KMS-11 (cell line): Measurements from ENCODE around the gene MILR1.

Experiments used
- H2AFZ ChIP-seq: fragments of 200-600 bp; sonication (generic); 2 replicates; pipeline ENCODE4 v1.6.1; 2016; ENCODE audit warnings: antibody characterized with exemption, mixed run types, low read depth
- H3K27ac ChIP-seq: fragments of 200-600 bp; sonication (generic); 2 replicates; pipeline ENCODE4 v1.6.1; 2016; ENCODE audit warnings: mild to moderate bottlenecking, mixed run types
- H3K27me3 ChIP-seq: fragments of 200-600 bp; sonication (generic); 2 replicates; pipeline ENCODE4 v1.6.1; 2017; ENCODE audit warnings: mild to moderate bottlenecking, low read depth, mixed run types, moderate library complexity; ENCODE audit not compliant: insufficient read depth
- H3K36me3 ChIP-seq: fragments of 200-600 bp; sonication (generic); 2 replicates; pipeline ENCODE4 v1.6.1; 2017; ENCODE audit warnings: mild to moderate bottlenecking, mixed run types; ENCODE audit not compliant: insufficient read depth
- H3K4me1 ChIP-seq: fragments of 200-600 bp; sonication (generic); 2 replicates; pipeline ENCODE4 v1.6.1; 2016; ENCODE audit warnings: mild to moderate bottlenecking, low read depth, mixed run types; ENCODE audit not compliant: poor library complexity, severe bottlenecking
- H3K4me2 ChIP-seq: fragments of 200-600 bp; sonication (generic); 2 replicates; pipeline ENCODE4 v1.7.0; 2016; ENCODE audit warnings: mild to moderate bottlenecking, mixed run types
- H3K4me3 ChIP-seq: fragments of 200-600 bp; sonication (generic); IDR thresholded peaks from 2 replicates; pipeline ENCODE4 v1.6.1; 2017; ENCODE audit warnings: low read depth, low read length, mixed read lengths; ENCODE audit not compliant: insufficient read depth
- H3K79me2 ChIP-seq: fragments of 200-600 bp; sonication (generic); 2 replicates; pipeline ENCODE4 v1.6.1; 2016; ENCODE audit warnings: low read depth, mixed run types; ENCODE audit not compliant: insufficient read depth
- H3K9ac ChIP-seq: fragments of 200-600 bp; sonication (generic); 2 replicates; pipeline ENCODE4 v1.6.1; 2016; ENCODE audit warnings: mild to moderate bottlenecking, mixed run types
- H4K20me1 ChIP-seq: fragments of 200-600 bp; sonication (generic); 2 replicates; pipeline ENCODE4 v1.6.1; 2016; ENCODE audit warnings: mild to moderate bottlenecking, mixed run types; ENCODE audit not compliant: insufficient read depth
- TF ChIP-seq, protein P1 (sequence below): fragments of 200-600 bp; sonication (generic); conservative IDR thresholded peaks from 2 replicates; pipeline ENCODE4 v1.6.1; 2017; ENCODE audit warnings: low read depth, mild to moderate bottlenecking, antibody characterized with exemption, low read length, moderate library complexity, mixed read lengths

MILR1 gene

GRCh38 chr17:64443086-64443760, 5.7 kb upstream of the MILR1 start:
- Histone ChIP-seq H3K4me2 (no peak overlapping the region), H3K27ac (no peak overlapping the region)

GRCh38 chr17:64447526-64447925, 1.4 kb upstream of the MILR1 start:
- H3K27me3 ChIP-seq, result no peaks in the 10 kb centered on the region
- H3K4me3 ChIP-seq, result no peak overlapping the region
- H3K4me2 ChIP-seq, result no peak overlapping the region
- H2AFZ ChIP-seq, result no peak overlapping the region
- H3K4me1 ChIP-seq, result peaks cover 4% of the 10 kb centered on the region
- H3K27ac ChIP-seq, result no peak overlapping the region
- no peak overlapping the region for H3K9ac ChIP-seq
- no peaks in the 10 kb centered on the region for H3K79me2 ChIP-seq
- TF ChIP-seq, protein P1, sequence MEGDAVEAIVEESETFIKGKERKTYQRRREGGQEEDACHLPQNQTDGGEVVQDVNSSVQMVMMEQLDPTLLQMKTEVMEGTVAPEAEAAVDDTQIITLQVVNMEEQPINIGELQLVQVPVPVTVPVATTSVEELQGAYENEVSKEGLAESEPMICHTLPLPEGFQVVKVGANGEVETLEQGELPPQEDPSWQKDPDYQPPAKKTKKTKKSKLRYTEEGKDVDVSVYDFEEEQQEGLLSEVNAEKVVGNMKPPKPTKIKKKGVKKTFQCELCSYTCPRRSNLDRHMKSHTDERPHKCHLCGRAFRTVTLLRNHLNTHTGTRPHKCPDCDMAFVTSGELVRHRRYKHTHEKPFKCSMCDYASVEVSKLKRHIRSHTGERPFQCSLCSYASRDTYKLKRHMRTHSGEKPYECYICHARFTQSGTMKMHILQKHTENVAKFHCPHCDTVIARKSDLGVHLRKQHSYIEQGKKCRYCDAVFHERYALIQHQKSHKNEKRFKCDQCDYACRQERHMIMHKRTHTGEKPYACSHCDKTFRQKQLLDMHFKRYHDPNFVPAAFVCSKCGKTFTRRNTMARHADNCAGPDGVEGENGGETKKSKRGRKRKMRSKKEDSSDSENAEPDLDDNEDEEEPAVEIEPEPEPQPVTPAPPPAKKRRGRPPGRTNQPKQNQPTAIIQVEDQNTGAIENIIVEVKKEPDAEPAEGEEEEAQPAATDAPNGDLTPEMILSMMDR, result no peak
- no peaks in the 10 kb centered on the region for H3K36me3 ChIP-seq
- H4K20me1 ChIP-seq, result no peaks in the 10 kb centered on the region

More at GRCh38 chr17:64443086-64443760, 5.7 kb upstream of the MILR1 start:
- TF ChIP-seq, protein P1, result no peak
- no peaks in the 10 kb centered on the region for H3K79me2 ChIP-seq
- H3K9ac ChIP-seq, result no peak overlapping the region
- H2AFZ ChIP-seq, result no peak overlapping the region
- no peaks in the 10 kb centered on the region for H3K36me3 ChIP-seq
- no peaks in the 10 kb centered on the region for H3K27me3 ChIP-seq
- no peaks in the 10 kb centered on the region for H4K20me1 ChIP-seq
- H3K4me1 ChIP-seq, result peaks cover 7% of the 10 kb centered on the region
- no peak overlapping the region for H3K4me3 ChIP-seq

- H3K27me3 ChIP-seq, result no peaks in the 10 kb centered on the region
- no peak overlapping the region for H3K27ac ChIP-seq
- no peaks in the 10 kb centered on the region for H3K4me1 ChIP-seq
- H3K36me3 ChIP-seq, result no peaks in the 10 kb centered on the region
- no peaks in the 10 kb centered on the region for H3K79me2 ChIP-seq
- H3K4me3 ChIP-seq, result no peak overlapping the region
- TF ChIP-seq, protein P1, result no peak
- H3K9ac ChIP-seq, result no peak overlapping the region
- H2AFZ ChIP-seq, result no peak overlapping the region
- no peak overlapping the region for H3K4me2 ChIP-seq
- H4K20me1 ChIP-seq, result no peaks in the 10 kb centered on the region
These were observed 630 bp downstream of the MILR1 start for GRCh38 chr17:64449545-64449944.

DNA sequence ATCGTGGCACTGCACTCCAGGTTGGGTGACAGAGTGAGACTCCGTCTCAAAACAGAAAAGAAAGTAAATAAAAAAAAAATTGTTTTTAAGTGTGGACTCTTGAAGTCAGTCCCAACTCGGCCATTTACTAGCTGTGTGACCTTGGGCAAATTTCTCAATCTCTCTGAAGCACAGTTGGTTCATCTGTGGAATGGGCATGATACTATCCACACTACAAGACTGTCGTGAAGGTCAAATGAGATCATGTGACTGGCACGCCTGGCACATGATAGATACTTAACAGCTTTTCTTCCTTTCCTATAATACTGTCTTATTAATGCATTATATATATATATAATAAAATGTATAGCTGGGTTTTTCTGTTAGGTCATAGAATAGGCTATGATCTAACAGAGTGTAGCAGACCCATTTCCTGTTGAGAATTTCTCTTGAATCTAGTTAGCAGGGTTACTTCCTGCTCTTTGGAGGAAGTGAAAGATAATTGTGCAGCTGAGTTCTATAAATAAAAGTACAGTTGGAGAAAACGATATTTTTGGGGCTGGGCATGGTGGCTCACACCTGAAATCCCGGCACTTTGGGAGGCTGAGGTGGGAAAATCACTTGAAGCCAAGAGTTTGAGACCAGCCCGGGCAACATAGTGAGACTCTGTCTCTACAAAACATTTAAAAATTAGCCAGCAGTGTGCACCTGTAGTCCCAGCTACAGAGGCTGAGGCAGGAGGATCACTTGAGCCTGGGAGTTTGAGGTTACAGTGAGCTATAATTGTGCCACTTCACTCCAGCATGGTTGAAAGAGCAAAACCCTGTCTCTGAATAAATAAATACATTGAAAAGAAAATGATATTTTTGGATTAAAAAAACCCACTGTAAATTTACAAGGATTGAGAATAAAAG, 7.3 kb downstream of the MILR1 start:
- TF ChIP-seq, protein P1, result no peak
- Histone ChIP-seq H3K36me3 (no peaks in the 10 kb centered on the region), H3K4me1 (peaks cover 4% of the 10 kb centered on the region), H3K4me3 (no peak overlapping the region), H3K9ac (no peak overlapping the region), H4K20me1 (no peaks in the 10 kb centered on the region), H3K27ac (no peak overlapping the region), H3K27me3 (no peaks in the 10 kb centered on the region), H2AFZ (peak overlapping the region; percentile 57; the same call in 1 of the 2 replicates), H3K79me2 (no peaks in the 10 kb centered on the region), H3K4me2 (no peak overlapping the region)
